ENCODE results near the gene TEX22.

GRCh38 chr14:105423488-105424195 lies 25.3 kb downstream of the TEX22 start:
- TF ChIP-seq CTCF (IDR thresholded peaks at IDR 0.05) (no peak), POLR2A (IDR thresholded peaks at IDR 0.05) (no peak)

Data from ovary (tissue), 3 donors.